Ascending aorta (tissue), 2 donors: ENCODE measurements around the gene NR1I3. TPM values are rescaled to one million over a fixed set of nuclear protein-coding genes. Genes with fewer than 3 reads are reported as not detected.

ENCODE experiments used
- DNase-seq, 2 donors: peaks; one replicate each; pipeline ENCODE4 v3.0.0-alpha.2; 2019; ENCODE audit warnings: low spot score in 2 of 2
- H3K27ac ChIP-seq, 2 donors: fragments of 200-600 bp; sonication (generic); one replicate each; pipeline ENCODE4 v1.5.1; 2016 to 2017; ENCODE audit warnings: mild to moderate bottlenecking in 1 of 2
- H3K27me3 ChIP-seq: fragments of 200-600 bp; sonication (generic); one replicate; pipeline ENCODE4 v1.5.1; 2017
- H3K36me3 ChIP-seq, 2 donors: fragments of 200-600 bp; sonication (generic); one replicate each; pipeline ENCODE4 v1.5.1; 2016
- H3K4me1 ChIP-seq, 2 donors: fragments of 200-600 bp; sonication (generic); one replicate each; pipeline ENCODE4 v1.5.1; 2016 to 2017; ENCODE audit warnings: mild to moderate bottlenecking in 1 of 2
- H3K4me3 ChIP-seq, 2 donors: fragments of 200-600 bp; sonication (generic); one replicate each; pipeline ENCODE4 v1.5.1; 2016 to 2017; ENCODE audit warnings: mild to moderate bottlenecking in 1 of 2
- H3K9me3 ChIP-seq, 2 donors: fragments of 200-600 bp; sonication (generic); one replicate each; pipeline ENCODE4 v1.5.1; 2016
- CTCF ChIP-seq, 3 experiments: fragments of 200-600 bp in 2 of 3; fragments of 450-650 bp in 1 of 3; sonication (generic) in 2 of 3; IDR thresholded peaks; one replicate each; pipeline ENCODE4 v1.5.1; 2016 to 2019; ENCODE audit warnings: antibody characterized with exemption in 3 of 3, mild to moderate bottlenecking in 1 of 3, moderate library complexity in 1 of 3
- intact Hi-C: fragments of 100-400 bp; cut with DNase I; formaldehyde crosslinking; loops from one replicate; pipeline ENCODE4 v1.15.1; 2023
- total RNA-seq: library from RNA; depleted of rRNA; stranded (reverse); fragments of >200 nt; gene quantifications from one replicate; pipeline ENCODE4 v1.1.0, GENCODE V29; 2016

Gene NR1I3
- total RNA-seq, 1 donor from 2014 or later, result 0.21 TPM

DNA sequence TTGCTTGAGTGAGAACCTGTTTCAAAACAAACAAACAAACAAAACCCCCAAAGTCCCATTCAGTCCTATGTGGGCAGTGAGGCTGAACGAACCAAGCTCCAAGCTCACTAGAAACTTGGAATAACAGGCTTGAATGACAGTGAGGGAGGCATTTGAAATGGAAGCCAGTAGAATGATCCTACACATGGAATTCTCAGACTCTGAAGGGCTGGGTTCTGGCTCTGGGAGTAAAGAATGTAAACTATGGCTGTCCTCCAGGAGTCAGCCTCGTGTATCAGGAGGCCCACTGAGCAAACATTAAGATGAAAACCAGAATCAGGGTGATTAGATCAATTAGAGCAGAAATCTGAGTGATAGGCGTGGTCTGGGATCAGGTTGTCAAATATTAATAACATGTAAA, 35.4 kb upstream of the NR1I3 start:
- Histone ChIP-seq H3K27ac (no peak overlapping the region), H3K27me3 (no peaks in the 10 kb centered on the region), H3K4me1 (no peaks in the 10 kb centered on the region), H3K36me3 (no peaks in the 10 kb centered on the region), H3K4me3 (no peak overlapping the region), H3K9me3 (no peaks in the 10 kb centered on the region)
- no peak for DNase-seq
- TF ChIP-seq CTCF (IDR thresholded peaks at IDR 0.05), result no peak
- intact Hi-C loops, result no loop called here

DNA sequence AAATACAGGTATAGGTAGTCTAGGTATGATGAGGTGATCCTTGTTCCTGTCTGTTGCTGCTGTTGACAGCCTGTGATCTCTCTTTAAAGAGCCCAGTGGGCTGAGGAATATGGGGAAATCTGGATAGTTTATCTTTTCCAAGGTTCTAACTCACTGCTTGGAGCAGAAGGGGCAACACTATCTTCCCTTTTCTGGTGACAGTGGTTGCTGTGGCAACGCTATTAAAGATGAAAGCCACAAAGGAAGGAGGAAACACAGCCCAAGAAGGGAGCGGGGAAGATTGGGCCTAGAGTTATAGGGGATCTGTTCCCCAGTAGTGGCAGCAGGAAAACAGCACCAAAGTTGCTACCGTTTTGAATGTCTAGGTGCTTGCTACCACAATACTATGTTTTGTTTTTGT, 29.3 kb upstream of the NR1I3 start:
- Histone ChIP-seq H3K27ac (no peak overlapping the region), H3K9me3 (no peaks in the 10 kb centered on the region), H3K4me1 (no peaks in the 10 kb centered on the region), H3K4me3 (no peak overlapping the region), H3K27me3 (no peaks in the 10 kb centered on the region), H3K36me3 (no peaks in the 10 kb centered on the region)
- intact Hi-C loops, result no loop called here
- TF ChIP-seq CTCF (IDR thresholded peaks at IDR 0.05), result no peak
- no peak for DNase-seq

- Histone ChIP-seq H3K9me3 (no peaks in the 10 kb centered on the region), H3K27ac (no peak overlapping the region), H3K27me3 (no peaks in the 10 kb centered on the region), H3K4me3 (no peak overlapping the region), H3K36me3 (no peaks in the 10 kb centered on the region), H3K4me1 (no peaks in the 10 kb centered on the region)
- intact Hi-C loops, result no loop called here
- no peak for DNase-seq
- TF ChIP-seq CTCF (IDR thresholded peaks at IDR 0.05), result no peak
Measured at GRCh38 chr1:161266836-161267235, 28.8 kb upstream of the NR1I3 start.

DNA sequence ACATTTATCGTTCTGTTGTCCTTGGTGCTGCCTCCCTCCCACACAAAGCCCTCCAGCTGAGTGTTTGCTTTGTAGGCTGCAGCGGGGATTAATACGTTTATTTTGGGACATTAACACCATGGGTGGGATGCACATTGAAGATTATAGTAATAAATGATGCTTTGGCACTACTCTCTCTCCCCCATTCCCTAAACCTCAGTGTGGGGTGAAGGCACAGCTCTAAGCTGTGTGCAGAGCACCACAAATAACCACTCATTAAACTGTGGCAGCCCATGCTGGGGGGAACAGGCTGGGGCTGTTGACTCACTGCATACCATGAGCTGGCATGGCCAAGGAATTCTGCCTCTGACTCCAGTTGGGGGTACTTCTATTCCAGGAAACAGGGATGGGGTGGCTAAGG, 28.2 kb upstream of the NR1I3 start:
- no peak for TF ChIP-seq CTCF (IDR thresholded peaks at IDR 0.05)
- Histone ChIP-seq H3K27me3 (no peaks in the 10 kb centered on the region), H3K36me3 (no peaks in the 10 kb centered on the region), H3K27ac (no peak overlapping the region), H3K4me3 (no peak overlapping the region), H3K4me1 (no peaks in the 10 kb centered on the region), H3K9me3 (no peaks in the 10 kb centered on the region)
- DNase-seq, result no peak
- intact Hi-C loops, result no loop called here

- Histone ChIP-seq H3K27me3 (no peaks in the 10 kb centered on the region), H3K27ac (no peak overlapping the region), H3K4me1 (no peaks in the 10 kb centered on the region), H3K9me3 (no peaks in the 10 kb centered on the region), H3K4me3 (no peak overlapping the region), H3K36me3 (no peaks in the 10 kb centered on the region)
- intact Hi-C loops, result no loop called here
- no peak for TF ChIP-seq CTCF (IDR thresholded peaks at IDR 0.05)
- no peak for DNase-seq
Measured at GRCh38 chr1:161265305-161265704, 27.3 kb upstream of the NR1I3 start.
